GM12878 (cell line): ENCODE measurements around the gene ANXA4. TPM values are rescaled to one million over a fixed set of nuclear protein-coding genes. Genes with fewer than 3 reads are reported as not detected.

Source experiments
- ATAC-seq: fragments of 200-7000 bp; cut with Tn5 transposase; 3 replicates; pipeline ENCODE4 v1.9.1; 2020; ENCODE audit warnings: mild to moderate bottlenecking, moderate library complexity
- BruUV-seq: library from RNA; stranded (reverse); fragments of 400-500 nt; replicated peaks from 2 replicates; lab custom pipeline; 2021; lab: Mats Ljungman, UMichigan
- CTCF ChIA-PET: fragments of 300-600 bp; sonication (Branson Sonifier 250); formaldehyde crosslinking; extraction: SDS; loops from one replicate; lab custom pipeline; 2021; ENCODE audit warnings: inconsistent platforms; lab: Yijun Ruan, JAX
- POLR2A ChIA-PET: fragments of 350-600 bp; formaldehyde crosslinking; extraction: SDS; loops from one replicate; lab custom pipeline; 2021; ENCODE audit warnings: inconsistent platforms; lab: Charles Lee
- RAD21 ChIA-PET: fragments of 300-600 bp; sonication (Branson Sonifier 250); formaldehyde crosslinking; loops from one replicate; lab custom pipeline; 2023; ENCODE audit warnings: antibody characterized with exemption; ENCODE audit not compliant: unreplicated experiment; lab: Charles Lee
- SMC1A ChIA-PET: fragments of 300-600 bp; sonication (Branson Sonifier 250); formaldehyde crosslinking; loops from one replicate; lab custom pipeline; 2023; ENCODE audit not compliant: unreplicated experiment, uncharacterized antibody; lab: Charles Lee
- DNase-seq: peaks from one replicate; pipeline ENCODE4 v3.0.0-alpha.2; 2011; ENCODE audit warnings: low read depth, low spot score
- FAIRE-seq: peaks from 3 replicates; lab custom pipeline; 2011; peaks lifted over from hg19 to GRCh38; lab: Jason Lieb, UNC
- H2AFZ ChIP-seq: 2 replicates; pipeline ENCODE4 v1.6.0; 2011; ENCODE audit warnings: low read depth, low read length, control low read depth; ENCODE audit not compliant: control insufficient read depth
- H3K27ac ChIP-seq: 2 replicates; pipeline ENCODE4 v1.5.1; 2011; ENCODE audit warnings: control low read depth; ENCODE audit not compliant: control insufficient read depth, insufficient read depth
- H3K27me3 ChIP-seq, 2 experiments: replicated peaks in 1 of 2; 2 replicates each; pipeline versions ENCODE4 v1.6.0 to v1.6.1; 2011; ENCODE audit warnings: low read length in 1 of 2; ENCODE audit not compliant: control insufficient read depth in 2 of 2, insufficient read depth in 2 of 2
- H3K36me3 ChIP-seq, 2 experiments: 2 replicates each; pipeline ENCODE4 v1.5.1; 2011; ENCODE audit warnings: low read length in 1 of 2; ENCODE audit not compliant: control insufficient read depth in 2 of 2, insufficient read depth in 2 of 2
- H3K4me1 ChIP-seq: 2 replicates; pipeline ENCODE4 v1.6.1; 2011; ENCODE audit warnings: mild to moderate bottlenecking, low read length, moderate library complexity, mixed read lengths; ENCODE audit not compliant: control insufficient read depth, insufficient read depth
- H3K4me2 ChIP-seq: 2 replicates; pipeline ENCODE4 v1.6.0; 2011; ENCODE audit warnings: control low read depth; ENCODE audit not compliant: control insufficient read depth, insufficient read depth
- H3K4me3 ChIP-seq: fragments of 200-600 bp; sonication (generic); 2 replicates; pipeline ENCODE4 v1.5.1; 2016
- H3K79me2 ChIP-seq: 2 replicates; pipeline ENCODE4 v1.6.0; 2011; ENCODE audit warnings: low read length; ENCODE audit not compliant: control insufficient read depth, insufficient read depth
- H3K9ac ChIP-seq: 2 replicates; pipeline ENCODE4 v1.8.0; 2011; ENCODE audit warnings: low read length, control low read depth, mixed read lengths; ENCODE audit not compliant: control insufficient read depth, insufficient read depth
- H3K9me3 ChIP-seq: replicated peaks from 3 replicates; pipeline ENCODE4 v1.5.1; 2011; ENCODE audit warnings: mild to moderate bottlenecking, low read length; ENCODE audit not compliant: control insufficient read depth, insufficient read depth
- H4K20me1 ChIP-seq: 2 replicates; pipeline ENCODE4 v1.6.0; 2011; ENCODE audit not compliant: control insufficient read depth, insufficient read depth
- WGBS: methylation state at CpG from one replicate; pipeline ENCODE4 v1.1.6; 2016; ENCODE audit warnings: low lambda C conversion rate; ENCODE audit not compliant: insufficient replicate concordance, insufficient coverage; ENCODE audit errors: missing lambda C conversion rate; 5-methylcytosine and 5-hydroxymethylcytosine counted together
- in situ Hi-C: fragments of 300-500 bp; cut with MboI; formaldehyde crosslinking; loops from 9 replicates; pipeline ENCODE4 v1.14.3; 2018; ENCODE audit warnings: mixed read lengths
- intact Hi-C: fragments of 100-400 bp; cut with micrococcal nuclease; formaldehyde crosslinking; loops from one replicate; pipeline ENCODE4 v1.14.2; 2022; ENCODE audit not compliant: unreplicated experiment
- polyA plus RNA-seq, 11 experiments: library from polyadenylated mRNA; depleted of rRNA in 4 of 11; unstranded in 6 of 11; stranded (reverse) in 5 of 11; fragments of >200 nt; fragmentation: Nextera tagmentation in 4 of 11; fragmentation: Illumina TruSeq in 1 of 11; extraction: Ambion mirVana in 4 of 11; extraction: Trizol in 1 of 11; gene quantifications; 1 replicate in 1 of 11; 2 replicates in 10 of 11; pipeline versions ENCODE4 v1.2.1 to v1.2.3, GENCODE V29; 2011 to 2016; ENCODE audit warnings: inconsistent platforms in 2 of 11, missing spikeins in 2 of 11, low read depth in 1 of 11
- total RNA-seq, 4 experiments: library from RNA; depleted of rRNA in 3 of 4; stranded (reverse); fragments of >200 nt in 3 of 4; fragmentation: Illumina TruSeq in 1 of 4; extraction: Trizol in 1 of 4; gene quantifications; 2 replicates each; pipeline versions ENCODE4 v1.2.1 to v1.2.3, GENCODE V29; 2013 to 2021
- TF ChIP-seq, protein P1 (sequence below): fragments of 450-650 bp; formaldehyde crosslinking; IDR thresholded peaks from 2 replicates; pipeline ENCODE4 v1.5.0; 2022; ENCODE audit warnings: mild to moderate bottlenecking, missing genetic modification characterization

ANXA4 gene
- total and polyA plus RNA-seq, 10 of the 15 experiments (the other 5 are each of a cell fraction or from before 2014, with no cell fraction given), result 16.3 to 97.2 (median 71.0) TPM

DNA sequence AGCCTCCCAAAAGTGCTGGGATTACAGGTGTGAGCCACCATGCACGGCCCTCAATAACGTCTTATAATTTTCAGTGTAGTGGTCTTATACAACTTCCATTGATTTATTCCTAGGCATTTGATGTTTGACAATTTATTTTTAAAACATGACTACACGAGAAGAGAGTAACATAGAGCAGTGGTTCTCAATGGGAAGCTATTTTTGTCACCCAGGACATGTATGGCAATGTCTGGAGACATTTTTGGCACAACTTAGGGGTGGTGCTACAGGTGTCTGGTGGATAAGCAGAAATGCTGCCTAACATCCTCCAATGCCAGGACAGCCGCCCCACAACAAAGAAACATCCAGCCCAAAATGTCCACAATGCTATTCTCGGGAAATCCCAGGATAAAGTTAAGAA is 12.7 kb upstream of the ANXA4 start:
- H3K4me2 ChIP-seq, result no peak overlapping the region
- RAD21 ChIA-PET, result interaction anchor here (1.0 kb wide), 1 partner anchor 74 kb away, joined by 3 read pairs; no protein-coding TSS in a partner anchor
- WGBS, result 78% methylated on average over 5 of the region's 5 CpGs
- TF ChIP-seq, protein P1, sequence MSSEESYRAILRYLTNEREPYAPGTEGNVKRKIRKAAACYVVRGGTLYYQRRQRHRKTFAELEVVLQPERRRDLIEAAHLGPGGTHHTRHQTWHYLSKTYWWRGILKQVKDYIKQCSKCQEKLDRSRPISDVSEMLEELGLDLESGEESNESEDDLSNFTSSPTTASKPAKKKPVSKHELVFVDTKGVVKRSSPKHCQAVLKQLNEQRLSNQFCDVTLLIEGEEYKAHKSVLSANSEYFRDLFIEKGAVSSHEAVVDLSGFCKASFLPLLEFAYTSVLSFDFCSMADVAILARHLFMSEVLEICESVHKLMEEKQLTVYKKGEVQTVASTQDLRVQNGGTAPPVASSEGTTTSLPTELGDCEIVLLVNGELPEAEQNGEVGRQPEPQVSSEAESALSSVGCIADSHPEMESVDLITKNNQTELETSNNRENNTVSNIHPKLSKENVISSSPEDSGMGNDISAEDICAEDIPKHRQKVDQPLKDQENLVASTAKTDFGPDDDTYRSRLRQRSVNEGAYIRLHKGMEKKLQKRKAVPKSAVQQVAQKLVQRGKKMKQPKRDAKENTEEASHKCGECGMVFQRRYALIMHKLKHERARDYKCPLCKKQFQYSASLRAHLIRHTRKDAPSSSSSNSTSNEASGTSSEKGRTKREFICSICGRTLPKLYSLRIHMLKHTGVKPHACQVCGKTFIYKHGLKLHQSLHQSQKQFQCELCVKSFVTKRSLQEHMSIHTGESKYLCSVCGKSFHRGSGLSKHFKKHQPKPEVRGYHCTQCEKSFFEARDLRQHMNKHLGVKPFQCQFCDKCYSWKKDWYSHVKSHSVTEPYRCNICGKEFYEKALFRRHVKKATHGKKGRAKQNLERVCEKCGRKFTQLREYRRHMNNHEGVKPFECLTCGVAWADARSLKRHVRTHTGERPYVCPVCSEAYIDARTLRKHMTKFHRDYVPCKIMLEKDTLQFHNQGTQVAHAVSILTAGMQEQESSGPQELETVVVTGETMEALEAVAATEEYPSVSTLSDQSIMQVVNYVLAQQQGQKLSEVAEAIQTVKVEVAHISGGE (CRISPR knock-in tag), result no peak
- TF ChIP-seq, all 136 proteins: peak for 0
- Histone ChIP-seq H3K79me2 (no peaks in the 10 kb centered on the region), H3K27ac (no peak overlapping the region), H3K9me3 (no peaks in the 10 kb centered on the region), H4K20me1 (no peaks in the 10 kb centered on the region), H3K4me1 (peaks cover 14% of the 10 kb centered on the region), H3K4me3 (no peak overlapping the region), H2AFZ (no peak overlapping the region), H3K36me3 (no peaks in the 10 kb centered on the region), H3K9ac (no peak overlapping the region), H3K27me3 (no peaks in the 10 kb centered on the region)
- intact Hi-C loops (no loop called here), in situ Hi-C loops (loop anchor here (10.0 kb wide), 1 partner anchor 166 kb away; the partner anchor contains the start of gene SNRNP27)
- DNase-seq, result no peak
- no peak for ATAC-seq
- POLR2A ChIA-PET, result no interaction called here
- BruUV-seq, result no TSS peak
- SMC1A ChIA-PET, result interaction anchor here (0.6 to 2.9 kb wide), 4 partner anchors 11 to 88 kb away, joined by 3 to 13 read pairs (median 4); partner anchors contain the start of gene ANXA4
- no peak for FAIRE-seq
- CTCF ChIA-PET, result interaction anchor here (1.2 to 3.9 kb wide), 3 partner anchors 87 to 182 kb away, joined by 3 to 37 read pairs (median 13); no protein-coding TSS in a partner anchor
